K562 (cell line): ENCODE measurements around the gene C22orf39. TPM values are rescaled to one million over a fixed set of nuclear protein-coding genes. Genes with fewer than 3 reads are reported as not detected.
A peak's percentile ranks its signal among the peaks of the same experiment; 100 is the strongest.

Source experiments
- ARID2 ChIP-seq: fragments of 450-650 bp; IDR thresholded peaks from 2 replicates; pipeline ENCODE4 v1.6.1; 2017; ENCODE audit warnings: antibody characterized with exemption, mild to moderate bottlenecking
- ATF1 ChIP-seq, 2 experiments: fragments of 450-650 bp in 1 of 2; IDR thresholded peaks; 2 replicates each; pipeline ENCODE4 v1.6.1; 2016; ENCODE audit warnings: missing compliant biosample characterization in 1 of 2, missing genetic modification characterization in 1 of 2
- FOS ChIP-seq: IDR thresholded peaks from 3 replicates; pipeline ENCODE4 v1.6.1; 2011; ENCODE audit not compliant: insufficient read length; ENCODE audit errors: extremely low read depth
- KDM2B ChIP-seq: fragments of 250-450 bp; sonication (Bioruptor Pico); IDR thresholded peaks from 2 replicates; pipeline ENCODE4 v1.8.0; 2021; ENCODE audit warnings: mild to moderate bottlenecking, moderate library complexity
- MAZ ChIP-seq, 2 experiments: fragments of 450-650 bp in 1 of 2; sonication (generic) in 1 of 2; formaldehyde crosslinking; IDR thresholded peaks in 1 of 2; conservative IDR thresholded peaks in 1 of 2; 2 replicates each; pipeline versions ENCODE4 v1.4.0 to v1.5.0; 2020; ENCODE audit warnings: mild to moderate bottlenecking in 1 of 2, missing genetic modification reagents in 1 of 2
- PREB ChIP-seq: sonication (generic); formaldehyde crosslinking; IDR thresholded peaks from 2 replicates; pipeline ENCODE4 v1.8.1; 2023; ENCODE audit warnings: mild to moderate bottlenecking, missing genetic modification reagents
- SAFB ChIP-seq: fragments of 200-400 bp; formaldehyde crosslinking; IDR thresholded peaks from 2 replicates; pipeline ENCODE4 v1.6.1; 2017; ENCODE audit warnings: low read depth, low read length, borderline replicate concordance
- SMARCA4 ChIP-seq: fragments of 450-650 bp; IDR thresholded peaks from 2 replicates; pipeline ENCODE4 v1.6.1; 2016
- ZNF12 ChIP-seq: sonication (generic); formaldehyde crosslinking; IDR thresholded peaks from 2 replicates; pipeline ENCODE4 v1.4.0; 2020; ENCODE audit warnings: mild to moderate bottlenecking, missing genetic modification reagents
- ZNF41 ChIP-seq: fragments of 250-450 bp; sonication (Bioruptor Pico); conservative IDR thresholded peaks from 2 replicates; pipeline ENCODE4 v1.4.0; 2020; ENCODE audit warnings: mild to moderate bottlenecking
- ZNF436 ChIP-seq: fragments of 250-450, 450-650 bp; sonication (Bioruptor Pico); formaldehyde crosslinking; IDR thresholded peaks from 2 replicates; pipeline ENCODE4 v1.7.0; 2020; ENCODE audit warnings: mild to moderate bottlenecking
- polyA plus RNA-seq, 8 experiments: library from polyadenylated mRNA; depleted of rRNA in 4 of 8; stranded (reverse) in 5 of 8; unstranded in 3 of 8; fragments of >200 nt; fragmentation: Nextera tagmentation in 2 of 8; fragmentation: Illumina TruSeq in 1 of 8; extraction: Ambion mirVana in 2 of 8; extraction: Trizol in 1 of 8; gene quantifications; 2 replicates each; pipeline versions ENCODE4 v1.2.1 to v1.2.3, GENCODE V29; 2011 to 2014; ENCODE audit warnings: inconsistent platforms in 1 of 8, missing spikeins in 1 of 8
- total RNA-seq, 7 experiments: library from RNA; depleted of rRNA in 6 of 7; stranded (reverse); fragments of >200 nt in 6 of 7; fragmentation: Illumina TruSeq in 2 of 7; extraction: Trizol in 2 of 7; gene quantifications; 2 replicates each; pipeline versions ENCODE4 v1.2.1 to v1.2.3, GENCODE V29; 2011 to 2021; ENCODE audit warnings: low replicate concordance in 1 of 7
- TF ChIP-seq, protein P1 (sequence below): fragments of 450-650 bp; IDR thresholded peaks from 2 replicates; pipeline ENCODE4 v1.7.0; 2016; ENCODE audit warnings: borderline replicate concordance
- TF ChIP-seq, protein P2 (sequence below): fragments of 450-650 bp; formaldehyde crosslinking; IDR thresholded peaks from 2 replicates; pipeline ENCODE4 v1.4.0; 2020; ENCODE audit warnings: mild to moderate bottlenecking, moderate library complexity
- TF ChIP-seq, protein P3 (sequence below): sonication (generic); formaldehyde crosslinking; IDR thresholded peaks from 2 replicates; pipeline ENCODE4 v1.8.0; 2022; ENCODE audit warnings: mild to moderate bottlenecking, low read depth, missing genetic modification reagents
- TF ChIP-seq, protein P4 (sequence below), 3 experiments: fragments of 200-800 bp in 1 of 3; fragments of 250-450 bp in 1 of 3; fragments of 450-650 bp in 1 of 3; sonication (Bioruptor Pico) in 1 of 3; sonication (Bioruptor generic) in 1 of 3; formaldehyde crosslinking in 1 of 3; IDR thresholded peaks; 2 replicates each; pipeline versions ENCODE4 v1.6.1 to v1.8.0; 2016 to 2022; ENCODE audit warnings: mild to moderate bottlenecking in 2 of 3, missing genetic modification characterization in 2 of 3, missing compliant biosample characterization in 1 of 3, moderate library complexity in 1 of 3
- TF ChIP-seq, protein P5 (sequence below): sonication (generic); formaldehyde crosslinking; IDR thresholded peaks from 2 replicates; pipeline ENCODE4 v1.9.0; 2022; ENCODE audit warnings: mild to moderate bottlenecking, missing genetic modification reagents

Gene C22orf39
- total and polyA plus RNA-seq, 9 of the 15 experiments (the other 6 are each of a cell fraction or from before 2014, with no cell fraction given) = 20.4 to 139 (median 66.8) TPM

DNA sequence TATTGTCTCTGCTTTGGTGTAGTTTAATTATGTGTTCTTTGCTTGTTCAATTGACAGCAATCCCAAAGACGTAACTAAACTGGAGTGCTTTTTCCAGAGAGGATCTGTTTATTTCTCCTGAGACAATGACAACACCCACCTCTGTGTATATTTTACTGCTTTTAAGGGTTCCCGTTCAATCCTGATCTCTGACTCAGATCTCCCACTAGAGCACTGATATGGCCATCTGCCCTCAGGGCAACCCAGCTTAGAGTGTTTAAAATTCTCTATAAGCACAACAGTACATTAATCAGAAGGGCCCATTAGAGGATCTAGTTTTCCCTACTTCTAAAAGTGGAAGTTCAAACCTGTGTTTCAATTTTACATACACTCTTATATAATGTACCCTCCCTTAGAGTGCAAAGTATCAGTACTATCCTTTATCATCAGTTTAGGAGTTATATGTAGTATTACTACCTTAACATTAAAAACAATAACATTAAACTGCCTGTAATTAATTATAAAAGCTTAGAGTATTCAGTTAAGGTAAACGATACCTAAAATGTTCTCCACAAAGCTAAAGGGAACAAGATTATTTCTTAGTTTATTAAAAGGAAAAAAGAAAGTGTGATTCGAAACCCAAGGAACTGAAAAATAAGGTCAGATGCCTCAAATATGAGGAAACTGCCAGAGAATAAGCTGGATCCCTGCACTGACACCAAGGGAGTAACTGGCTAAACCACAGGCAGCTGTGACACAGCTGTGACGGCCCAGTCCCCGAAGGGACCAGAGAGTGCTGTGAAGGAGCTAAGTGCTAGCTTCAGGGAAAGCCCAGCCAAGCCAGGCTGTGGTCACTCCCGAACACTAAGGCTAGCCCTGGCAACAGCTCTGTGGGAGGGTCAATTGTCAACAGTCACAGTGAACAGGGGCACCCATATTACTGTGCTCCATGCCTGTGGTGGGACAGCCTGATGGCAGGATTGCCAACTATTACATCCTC, 16.3 kb upstream of the C22orf39 start (continued):
- TF ChIP-seq, protein P1, sequence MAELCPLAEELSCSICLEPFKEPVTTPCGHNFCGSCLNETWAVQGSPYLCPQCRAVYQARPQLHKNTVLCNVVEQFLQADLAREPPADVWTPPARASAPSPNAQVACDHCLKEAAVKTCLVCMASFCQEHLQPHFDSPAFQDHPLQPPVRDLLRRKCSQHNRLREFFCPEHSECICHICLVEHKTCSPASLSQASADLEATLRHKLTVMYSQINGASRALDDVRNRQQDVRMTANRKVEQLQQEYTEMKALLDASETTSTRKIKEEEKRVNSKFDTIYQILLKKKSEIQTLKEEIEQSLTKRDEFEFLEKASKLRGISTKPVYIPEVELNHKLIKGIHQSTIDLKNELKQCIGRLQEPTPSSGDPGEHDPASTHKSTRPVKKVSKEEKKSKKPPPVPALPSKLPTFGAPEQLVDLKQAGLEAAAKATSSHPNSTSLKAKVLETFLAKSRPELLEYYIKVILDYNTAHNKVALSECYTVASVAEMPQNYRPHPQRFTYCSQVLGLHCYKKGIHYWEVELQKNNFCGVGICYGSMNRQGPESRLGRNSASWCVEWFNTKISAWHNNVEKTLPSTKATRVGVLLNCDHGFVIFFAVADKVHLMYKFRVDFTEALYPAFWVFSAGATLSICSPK = no peak
- TF ChIP-seq, protein P2, sequence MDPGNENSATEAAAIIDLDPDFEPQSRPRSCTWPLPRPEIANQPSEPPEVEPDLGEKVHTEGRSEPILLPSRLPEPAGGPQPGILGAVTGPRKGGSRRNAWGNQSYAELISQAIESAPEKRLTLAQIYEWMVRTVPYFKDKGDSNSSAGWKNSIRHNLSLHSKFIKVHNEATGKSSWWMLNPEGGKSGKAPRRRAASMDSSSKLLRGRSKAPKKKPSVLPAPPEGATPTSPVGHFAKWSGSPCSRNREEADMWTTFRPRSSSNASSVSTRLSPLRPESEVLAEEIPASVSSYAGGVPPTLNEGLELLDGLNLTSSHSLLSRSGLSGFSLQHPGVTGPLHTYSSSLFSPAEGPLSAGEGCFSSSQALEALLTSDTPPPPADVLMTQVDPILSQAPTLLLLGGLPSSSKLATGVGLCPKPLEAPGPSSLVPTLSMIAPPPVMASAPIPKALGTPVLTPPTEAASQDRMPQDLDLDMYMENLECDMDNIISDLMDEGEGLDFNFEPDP (CRISPR knock-in tag) = no peak
- TF ChIP-seq MAZ (CRISPR knock-in tag; conservative IDR thresholded peaks at IDR 0.05 in 1 of 2, IDR thresholded peaks at IDR 0.05 in 1 of 2) (no peak), KDM2B (CRISPR knock-in tag) (peak; percentile 70; the same call in 1 of the 2 replicates), SMARCA4 (no peak), ZNF436 (CRISPR knock-in tag) (0 out of 2 replicates have a peak, but pooled peaks have one; percentile 11), ZNF12 (CRISPR knock-in tag) (no peak), SAFB (no peak), ZNF41 (CRISPR knock-in tag) (0 out of 2 replicates have a peak, but pooled peaks have one; percentile 6), ARID2 (no peak), ATF1 (CRISPR knock-in tag; IDR thresholded peaks at IDR 0.05) (no peak), ATF1 (tag; IDR thresholded peaks at IDR 0.05) (no peak), FOS (peak; percentile 26), PREB (CRISPR knock-in tag) (no peak)
- TF ChIP-seq, protein P3, sequence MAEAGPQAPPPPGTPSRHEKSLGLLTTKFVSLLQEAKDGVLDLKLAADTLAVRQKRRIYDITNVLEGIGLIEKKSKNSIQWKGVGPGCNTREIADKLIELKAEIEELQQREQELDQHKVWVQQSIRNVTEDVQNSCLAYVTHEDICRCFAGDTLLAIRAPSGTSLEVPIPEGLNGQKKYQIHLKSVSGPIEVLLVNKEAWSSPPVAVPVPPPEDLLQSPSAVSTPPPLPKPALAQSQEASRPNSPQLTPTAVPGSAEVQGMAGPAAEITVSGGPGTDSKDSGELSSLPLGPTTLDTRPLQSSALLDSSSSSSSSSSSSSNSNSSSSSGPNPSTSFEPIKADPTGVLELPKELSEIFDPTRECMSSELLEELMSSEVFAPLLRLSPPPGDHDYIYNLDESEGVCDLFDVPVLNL = no peak
- TF ChIP-seq, protein P4, sequence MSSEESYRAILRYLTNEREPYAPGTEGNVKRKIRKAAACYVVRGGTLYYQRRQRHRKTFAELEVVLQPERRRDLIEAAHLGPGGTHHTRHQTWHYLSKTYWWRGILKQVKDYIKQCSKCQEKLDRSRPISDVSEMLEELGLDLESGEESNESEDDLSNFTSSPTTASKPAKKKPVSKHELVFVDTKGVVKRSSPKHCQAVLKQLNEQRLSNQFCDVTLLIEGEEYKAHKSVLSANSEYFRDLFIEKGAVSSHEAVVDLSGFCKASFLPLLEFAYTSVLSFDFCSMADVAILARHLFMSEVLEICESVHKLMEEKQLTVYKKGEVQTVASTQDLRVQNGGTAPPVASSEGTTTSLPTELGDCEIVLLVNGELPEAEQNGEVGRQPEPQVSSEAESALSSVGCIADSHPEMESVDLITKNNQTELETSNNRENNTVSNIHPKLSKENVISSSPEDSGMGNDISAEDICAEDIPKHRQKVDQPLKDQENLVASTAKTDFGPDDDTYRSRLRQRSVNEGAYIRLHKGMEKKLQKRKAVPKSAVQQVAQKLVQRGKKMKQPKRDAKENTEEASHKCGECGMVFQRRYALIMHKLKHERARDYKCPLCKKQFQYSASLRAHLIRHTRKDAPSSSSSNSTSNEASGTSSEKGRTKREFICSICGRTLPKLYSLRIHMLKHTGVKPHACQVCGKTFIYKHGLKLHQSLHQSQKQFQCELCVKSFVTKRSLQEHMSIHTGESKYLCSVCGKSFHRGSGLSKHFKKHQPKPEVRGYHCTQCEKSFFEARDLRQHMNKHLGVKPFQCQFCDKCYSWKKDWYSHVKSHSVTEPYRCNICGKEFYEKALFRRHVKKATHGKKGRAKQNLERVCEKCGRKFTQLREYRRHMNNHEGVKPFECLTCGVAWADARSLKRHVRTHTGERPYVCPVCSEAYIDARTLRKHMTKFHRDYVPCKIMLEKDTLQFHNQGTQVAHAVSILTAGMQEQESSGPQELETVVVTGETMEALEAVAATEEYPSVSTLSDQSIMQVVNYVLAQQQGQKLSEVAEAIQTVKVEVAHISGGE (CRISPR knock-in tag; IDR thresholded peaks at IDR 0.05) = no peak
- TF ChIP-seq, protein P5, sequence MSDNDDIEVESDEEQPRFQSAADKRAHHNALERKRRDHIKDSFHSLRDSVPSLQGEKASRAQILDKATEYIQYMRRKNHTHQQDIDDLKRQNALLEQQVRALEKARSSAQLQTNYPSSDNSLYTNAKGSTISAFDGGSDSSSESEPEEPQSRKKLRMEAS (CRISPR knock-in tag) = no peak
